ENCODE data around the gene HBEGF.
A peak's percentile ranks its signal among the peaks of the same experiment; 100 is the strongest.

HBEGF gene

DNA sequence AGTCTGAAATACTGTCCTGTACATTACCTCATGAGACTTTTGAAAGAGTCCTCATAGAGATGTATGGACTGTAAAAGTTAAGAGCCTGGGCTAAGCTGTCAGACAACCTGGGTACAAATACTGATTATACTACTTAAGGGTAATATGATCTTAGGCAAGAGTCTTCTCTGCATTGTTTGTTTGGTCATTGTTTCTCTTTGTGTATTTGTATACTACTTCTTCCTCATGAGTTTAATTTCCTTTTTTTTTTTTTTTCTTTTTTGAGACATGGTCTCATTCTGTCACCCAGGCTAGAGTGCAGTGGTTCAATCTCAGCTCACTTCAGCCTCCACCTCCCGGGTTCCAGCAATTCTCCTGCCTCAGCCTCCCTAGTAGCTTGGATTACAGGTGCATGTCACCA is 40.9 kb downstream of the HBEGF start:
- Mint-ChIP-seq H3K9me3 (no peaks in the 10 kb centered on the region), H3K4me1 (peaks cover 27% of the 10 kb centered on the region), H3K27ac (peak overlapping the region; percentile 38), H3K4me3 (no peak overlapping the region), H3K27me3 (peaks cover 1% of the 10 kb centered on the region), H3K36me3 (peaks cover under 1% of the 10 kb centered on the region)

GRCh38 chr5:140303966-140304365 is 42.4 kb downstream of the HBEGF start:
- H3K27ac Mint-ChIP-seq, result no peak overlapping the region
- H3K9me3 Mint-ChIP-seq, result no peaks in the 10 kb centered on the region
- no peak overlapping the region for H3K4me3 Mint-ChIP-seq
- H3K36me3 Mint-ChIP-seq, result peaks cover 6% of the 10 kb centered on the region
- peaks cover 34% of the 10 kb centered on the region for H3K4me1 Mint-ChIP-seq
- H3K27me3 Mint-ChIP-seq, result peaks cover 1% of the 10 kb centered on the region

DNA sequence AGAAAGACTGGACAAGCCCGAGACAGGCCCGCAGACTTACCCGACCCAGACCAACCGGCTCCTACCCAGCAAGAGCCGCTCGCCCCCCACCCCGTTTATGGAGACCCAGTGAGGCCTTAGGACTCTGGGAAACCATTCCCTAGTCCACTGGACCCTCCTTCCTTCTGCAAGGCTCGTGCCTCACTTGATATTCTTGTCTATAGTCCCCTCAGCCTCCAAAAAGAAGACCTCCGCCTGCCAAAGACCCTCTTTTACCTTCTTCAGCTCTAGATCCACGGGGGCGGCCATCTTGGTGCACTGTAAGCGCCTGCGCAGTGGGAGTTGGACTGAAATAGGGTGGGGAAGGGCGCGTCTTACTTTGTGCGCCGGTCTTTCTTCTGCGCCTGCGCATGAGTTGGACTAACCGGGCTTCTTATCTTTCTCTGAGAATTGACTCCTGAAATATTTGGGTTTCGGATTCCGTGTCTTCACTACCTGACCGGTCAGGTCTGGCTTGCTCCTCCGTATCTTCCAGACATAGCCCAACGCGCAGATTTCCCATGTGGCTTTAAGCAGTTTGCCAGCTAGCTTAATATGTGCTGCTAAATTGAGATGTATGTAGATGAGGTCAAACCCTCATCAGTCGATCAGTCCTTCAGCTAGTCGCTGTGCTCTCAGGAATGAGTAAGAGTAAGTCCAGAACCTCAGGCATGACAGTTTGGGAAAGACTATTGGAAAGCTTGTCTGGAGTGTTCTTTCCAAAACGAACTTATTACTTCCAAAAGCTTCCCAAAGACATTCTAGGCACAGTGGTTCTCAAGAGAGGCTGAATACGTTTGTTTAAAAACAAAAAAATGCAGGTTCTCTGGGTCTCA is 43.4 kb downstream of the HBEGF start, which contains the start of gene PFDN1:
Gene PFDN1 (minus strand): TSS at position 316 of the 854 bp plus-strand sequence. CDS start 28 bp downstream, at position 288.
- H3K27ac Mint-ChIP-seq, result peak within 1 kb of the TSS; percentile 99
- H3K4me3 Mint-ChIP-seq, result peak within 1 kb of the TSS; percentile 100
- no peaks in the 10 kb centered on the region for H3K9me3 Mint-ChIP-seq
- peaks cover 8% of the 10 kb centered on the region for H3K36me3 Mint-ChIP-seq
- H3K27me3 Mint-ChIP-seq, result peaks cover 1% of the 10 kb centered on the region
- H3K4me1 Mint-ChIP-seq, result peaks cover 40% of the 10 kb centered on the region

DNA sequence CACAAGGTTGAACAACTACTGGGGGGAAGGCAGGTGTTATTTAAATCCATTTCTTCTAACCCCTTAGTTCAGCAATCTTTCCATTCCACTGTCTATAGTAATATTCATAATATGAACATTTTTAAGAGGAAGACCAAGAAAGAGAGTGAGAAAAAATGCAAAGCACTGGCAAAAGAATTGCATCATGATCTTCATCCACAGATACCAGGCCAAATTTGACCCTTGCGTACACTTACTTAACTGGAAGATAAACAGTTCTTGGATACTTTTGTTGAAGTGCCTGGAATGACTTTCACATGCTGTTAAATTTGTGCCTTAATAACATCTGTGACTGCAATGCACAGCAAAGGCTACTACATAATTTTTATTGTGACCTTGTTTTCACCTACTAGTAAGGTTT is 45.3 kb downstream of the HBEGF start:
- H3K27ac Mint-ChIP-seq, result no peak overlapping the region
- no peaks in the 10 kb centered on the region for H3K9me3 Mint-ChIP-seq
- peaks cover 56% of the 10 kb centered on the region for H3K4me1 Mint-ChIP-seq
- peaks cover 15% of the 10 kb centered on the region for H3K36me3 Mint-ChIP-seq
- H3K27me3 Mint-ChIP-seq, result no peaks in the 10 kb centered on the region
- H3K4me3 Mint-ChIP-seq, result peak overlapping the region; percentile 16

- Mint-ChIP-seq H3K36me3 (peaks cover 15% of the 10 kb centered on the region), H3K4me1 (peaks cover 77% of the 10 kb centered on the region), H3K4me3 (no peak overlapping the region), H3K9me3 (no peaks in the 10 kb centered on the region), H3K27ac (no peak overlapping the region), H3K27me3 (no peaks in the 10 kb centered on the region)
Observed at GRCh38 chr5:140299056-140299455, 47.3 kb downstream of the HBEGF start.

DNA sequence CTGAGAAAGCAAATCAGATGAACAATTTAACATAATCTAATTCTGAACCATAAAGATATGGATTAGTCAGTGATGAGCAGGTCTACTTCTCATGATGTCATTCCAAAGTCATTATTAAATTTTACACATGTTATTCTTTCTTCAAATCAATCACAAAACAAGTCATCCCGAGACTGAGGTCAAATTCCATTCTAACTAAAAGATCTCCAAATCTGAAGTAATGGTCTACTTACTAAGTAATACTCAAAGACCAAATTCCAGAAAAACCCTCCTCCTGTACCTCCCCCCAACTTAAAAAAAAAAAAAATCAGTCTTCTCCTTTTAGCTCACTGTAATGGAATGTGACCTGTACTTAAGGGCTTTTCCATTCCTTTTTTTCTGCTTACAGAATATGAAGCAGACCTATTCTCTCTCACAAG is 48.2 kb downstream of the HBEGF start:
- no peaks in the 10 kb centered on the region for H3K9me3 Mint-ChIP-seq
- peaks cover 84% of the 10 kb centered on the region for H3K4me1 Mint-ChIP-seq
- H3K4me3 Mint-ChIP-seq, result peak overlapping the region; percentile 11

GRCh38 chr5:140297283-140297682 is 49.1 kb downstream of the HBEGF start:
- Mint-ChIP-seq H3K9me3 (no peaks in the 10 kb centered on the region), H3K36me3 (peaks cover 15% of the 10 kb centered on the region), H3K27me3 (no peaks in the 10 kb centered on the region), H3K4me1 (peaks cover 84% of the 10 kb centered on the region), H3K4me3 (no peak overlapping the region), H3K27ac (no peak overlapping the region)

More for the DNA sequence above, 48.2 kb downstream of the HBEGF start:
- Mint-ChIP-seq H3K27ac (no peak overlapping the region), H3K36me3 (peaks cover 15% of the 10 kb centered on the region), H3K27me3 (no peaks in the 10 kb centered on the region)

GRCh38 chr5:140296289-140296688 is 50.1 kb downstream of the HBEGF start:
- H3K27ac Mint-ChIP-seq, result peak overlapping the region; percentile 14
- H3K36me3 Mint-ChIP-seq, result peaks cover 15% of the 10 kb centered on the region
- no peaks in the 10 kb centered on the region for H3K27me3 Mint-ChIP-seq
- H3K4me3 Mint-ChIP-seq, result no peak overlapping the region
- H3K9me3 Mint-ChIP-seq, result no peaks in the 10 kb centered on the region
- H3K4me1 Mint-ChIP-seq, result peaks cover 81% of the 10 kb centered on the region

DNA sequence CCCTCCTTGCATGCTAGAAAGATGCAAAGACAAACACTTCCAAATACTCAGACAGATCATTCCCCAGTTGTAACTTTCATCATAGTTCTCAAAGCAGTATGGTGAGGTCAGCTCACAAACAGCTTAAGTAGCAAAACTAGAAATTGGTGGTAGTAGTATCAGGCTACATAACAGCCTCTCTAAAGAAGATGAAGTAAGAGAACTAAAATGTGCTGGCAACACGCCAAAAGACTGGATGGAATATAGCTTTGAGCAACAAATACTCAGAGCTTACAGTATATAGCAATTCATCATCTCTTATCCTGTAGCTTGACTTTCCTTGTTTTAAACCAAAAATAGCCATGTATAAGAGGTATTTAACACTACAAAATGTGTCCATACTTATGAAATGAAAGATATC is 51.0 kb downstream of the HBEGF start:
- peak overlapping the region; percentile 35 for H3K4me3 Mint-ChIP-seq
- H3K4me1 Mint-ChIP-seq, result peaks cover 80% of the 10 kb centered on the region
- H3K27ac Mint-ChIP-seq, result no peak overlapping the region
- no peaks in the 10 kb centered on the region for H3K9me3 Mint-ChIP-seq
- no peaks in the 10 kb centered on the region for H3K27me3 Mint-ChIP-seq
- H3K36me3 Mint-ChIP-seq, result peaks cover 17% of the 10 kb centered on the region

- H3K4me3 Mint-ChIP-seq, result no peak overlapping the region
- H3K27me3 Mint-ChIP-seq, result no peaks in the 10 kb centered on the region
- H3K4me1 Mint-ChIP-seq, result peaks cover 81% of the 10 kb centered on the region
- H3K9me3 Mint-ChIP-seq, result no peaks in the 10 kb centered on the region
- H3K27ac Mint-ChIP-seq, result peak overlapping the region; percentile 30
- H3K36me3 Mint-ChIP-seq, result peaks cover 13% of the 10 kb centered on the region
Observed at GRCh38 chr5:140294753-140295152, 51.6 kb downstream of the HBEGF start.

DNA sequence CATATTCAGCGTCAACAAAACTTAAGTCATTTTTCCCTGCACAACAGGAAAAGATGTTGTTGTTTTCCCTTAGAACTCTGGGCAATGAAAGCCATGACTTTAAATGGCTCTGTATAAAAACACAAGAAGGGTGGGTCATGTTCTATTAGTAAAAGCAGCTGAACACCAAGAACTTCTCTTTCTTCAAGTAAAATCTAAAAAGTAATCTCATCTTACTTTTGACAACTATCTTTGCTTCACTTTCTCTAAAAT is 52.6 kb downstream of the HBEGF start:
- Mint-ChIP-seq H3K27ac (no peak overlapping the region), H3K27me3 (no peaks in the 10 kb centered on the region), H3K9me3 (no peaks in the 10 kb centered on the region), H3K36me3 (peaks cover 15% of the 10 kb centered on the region), H3K4me3 (no peak overlapping the region), H3K4me1 (peaks cover 83% of the 10 kb centered on the region)

DNA sequence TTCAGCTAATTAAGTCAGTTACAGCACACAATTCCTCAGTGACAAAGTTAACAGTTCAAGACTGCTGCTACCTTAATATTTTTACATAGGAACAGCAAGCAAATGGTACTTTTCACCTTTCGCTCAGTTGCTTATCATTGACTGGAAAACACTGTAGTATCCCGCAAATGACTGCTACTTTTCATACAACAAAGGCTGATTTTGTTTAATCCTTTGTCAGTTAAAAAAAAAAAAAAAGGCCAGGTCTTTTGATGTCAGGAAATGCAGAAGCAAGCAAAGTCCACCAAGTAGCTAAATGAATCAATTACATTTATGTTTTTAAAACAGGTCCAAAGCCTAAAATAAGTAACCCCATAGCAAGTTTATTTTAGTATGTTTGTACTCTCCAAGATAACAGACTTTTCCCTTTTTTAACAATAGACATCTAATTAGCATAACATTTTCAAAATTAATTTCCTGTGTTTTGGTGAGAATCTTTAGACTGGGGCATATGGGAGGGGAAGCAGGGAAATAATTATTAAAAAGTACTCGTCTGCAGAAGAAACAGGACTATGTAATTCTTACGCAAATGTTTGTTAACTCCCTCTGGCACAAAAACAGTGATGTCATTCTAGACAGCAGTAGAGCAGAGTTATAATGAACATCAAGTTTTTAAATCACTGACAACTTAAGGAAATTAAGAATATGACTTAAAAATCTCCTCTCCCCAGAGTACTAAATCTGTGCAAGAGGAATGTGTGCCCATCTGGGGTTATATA is 53.1 kb downstream of the HBEGF start:
- Mint-ChIP-seq H3K27ac (no peak overlapping the region), H3K4me1 (peaks cover 81% of the 10 kb centered on the region), H3K9me3 (no peaks in the 10 kb centered on the region)

DNA sequence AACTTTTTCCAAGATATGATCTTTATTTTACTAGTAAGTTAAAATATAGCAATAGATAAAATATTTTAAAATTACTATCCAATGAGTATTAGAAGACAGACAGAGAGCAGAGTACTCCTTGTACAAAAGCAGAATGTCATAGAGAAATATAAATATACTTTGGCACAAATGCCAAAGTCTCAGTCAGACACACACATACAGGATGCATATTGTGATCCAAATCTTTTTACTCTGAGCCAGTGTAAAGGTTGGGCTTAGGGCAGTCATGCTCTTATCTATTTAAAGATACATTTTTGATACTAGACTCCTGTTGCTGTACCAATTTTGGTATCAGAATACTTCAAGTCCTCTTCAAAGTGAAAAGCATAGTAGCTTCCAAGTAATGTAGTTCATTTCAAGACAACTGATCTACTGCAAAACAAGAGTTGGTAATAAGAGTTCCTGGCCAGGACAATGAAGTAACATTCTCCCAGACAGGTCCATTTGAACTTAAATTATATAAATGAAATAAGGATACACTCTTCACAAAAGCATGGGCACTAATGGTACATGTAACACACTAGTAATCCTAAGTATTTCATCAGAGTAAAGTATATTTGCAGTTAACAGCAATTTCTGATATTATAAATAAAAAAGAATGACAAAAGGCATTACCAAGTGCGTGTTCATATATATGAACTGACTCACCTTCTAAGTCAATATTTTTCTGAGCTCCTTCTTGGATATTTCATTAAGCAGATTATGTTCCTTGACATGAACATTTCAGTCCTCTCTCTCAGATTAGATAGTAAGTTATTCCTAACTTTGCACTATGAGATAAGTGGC is 54.0 kb downstream of the HBEGF start:
- no peak overlapping the region for H3K4me3 Mint-ChIP-seq

More for the DNA sequence above, 53.1 kb downstream of the HBEGF start:
- Mint-ChIP-seq H3K36me3 (peaks cover 15% of the 10 kb centered on the region), H3K27me3 (no peaks in the 10 kb centered on the region), H3K4me3 (peak overlapping the region; percentile 52)

GRCh38 chr5:140287801-140288521 is 58.4 kb downstream of the HBEGF start:
- Mint-ChIP-seq H3K27ac (no peak overlapping the region), H3K27me3 (no peaks in the 10 kb centered on the region), H3K4me1 (peaks cover 53% of the 10 kb centered on the region), H3K4me3 (no peak overlapping the region), H3K36me3 (peaks cover 9% of the 10 kb centered on the region), H3K9me3 (no peaks in the 10 kb centered on the region)

More for the DNA sequence above, 54.0 kb downstream of the HBEGF start:
- H3K4me1 Mint-ChIP-seq, result peaks cover 79% of the 10 kb centered on the region
- H3K9me3 Mint-ChIP-seq, result no peaks in the 10 kb centered on the region
- H3K36me3 Mint-ChIP-seq, result peaks cover 15% of the 10 kb centered on the region
- no peak overlapping the region for H3K27ac Mint-ChIP-seq
- H3K27me3 Mint-ChIP-seq, result no peaks in the 10 kb centered on the region

GRCh38 chr5:140286424-140286823 is 60.0 kb downstream of the HBEGF start:
- Mint-ChIP-seq H3K27ac (no peak overlapping the region), H3K36me3 (peaks cover 9% of the 10 kb centered on the region), H3K4me1 (peaks cover 43% of the 10 kb centered on the region), H3K27me3 (no peaks in the 10 kb centered on the region), H3K9me3 (no peaks in the 10 kb centered on the region), H3K4me3 (no peak overlapping the region)
